ENCODE results near the gene IFIT1. TPM values are rescaled to one million over a fixed set of nuclear protein-coding genes. Genes with fewer than 3 reads are reported as not detected.

IFIT1 gene
- total RNA-seq, 1 experiment from 2014 or later = 3.4 TPM

GRCh38 chr10:89371079-89371478 lies 21.3 kb upstream of the IFIT1 start:
- intact Hi-C loops (cut with micrococcal nuclease; ENCODE audit: unreplicated experiment) = no loop called here
- H3K4me1 ChIP-seq (replicated peaks; ENCODE audit: insufficient read depth) = peaks cover 19% of the 10 kb centered on the region
- ChIA-PET POLR2A (ENCODE audit: unreplicated experiment) (no interaction called here), CTCF (no interaction called here)
- H3K9me2 ChIP-seq (ENCODE audit: insufficient read depth) = no peaks in the 10 kb centered on the region
- no peak for TF ChIP-seq EZH2 (IDR thresholded peaks at IDR 0.05; ENCODE audit: low read depth)
- TF ChIP-seq, protein P1, sequence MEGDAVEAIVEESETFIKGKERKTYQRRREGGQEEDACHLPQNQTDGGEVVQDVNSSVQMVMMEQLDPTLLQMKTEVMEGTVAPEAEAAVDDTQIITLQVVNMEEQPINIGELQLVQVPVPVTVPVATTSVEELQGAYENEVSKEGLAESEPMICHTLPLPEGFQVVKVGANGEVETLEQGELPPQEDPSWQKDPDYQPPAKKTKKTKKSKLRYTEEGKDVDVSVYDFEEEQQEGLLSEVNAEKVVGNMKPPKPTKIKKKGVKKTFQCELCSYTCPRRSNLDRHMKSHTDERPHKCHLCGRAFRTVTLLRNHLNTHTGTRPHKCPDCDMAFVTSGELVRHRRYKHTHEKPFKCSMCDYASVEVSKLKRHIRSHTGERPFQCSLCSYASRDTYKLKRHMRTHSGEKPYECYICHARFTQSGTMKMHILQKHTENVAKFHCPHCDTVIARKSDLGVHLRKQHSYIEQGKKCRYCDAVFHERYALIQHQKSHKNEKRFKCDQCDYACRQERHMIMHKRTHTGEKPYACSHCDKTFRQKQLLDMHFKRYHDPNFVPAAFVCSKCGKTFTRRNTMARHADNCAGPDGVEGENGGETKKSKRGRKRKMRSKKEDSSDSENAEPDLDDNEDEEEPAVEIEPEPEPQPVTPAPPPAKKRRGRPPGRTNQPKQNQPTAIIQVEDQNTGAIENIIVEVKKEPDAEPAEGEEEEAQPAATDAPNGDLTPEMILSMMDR (conservative IDR thresholded peaks at IDR 0.05) = no peak
- no peak for DNase-seq
- H3K4me2 ChIP-seq = no peak overlapping the region
- no peaks in the 10 kb centered on the region for H4K20me1 ChIP-seq (ENCODE audit: insufficient read depth)
- H3K4me3 ChIP-seq = no peak overlapping the region
- H3K9me3 ChIP-seq (ENCODE audit: insufficient read depth, low read depth) = no peaks in the 10 kb centered on the region
- no peaks in the 10 kb centered on the region for H3K36me3 ChIP-seq (ENCODE audit: low read depth)
- no peaks in the 10 kb centered on the region for H3K79me2 ChIP-seq (ENCODE audit: low read depth)
- H2AFZ ChIP-seq = no peak overlapping the region
- no peaks in the 10 kb centered on the region for H3K27me3 ChIP-seq (ENCODE audit: insufficient read depth, low read depth)
- BruUV-seq (replicated peaks) = no TSS peak
- H3F3A ChIP-seq (ENCODE audit: insufficient read depth, low read depth) = peaks cover 9% of the 10 kb centered on the region; the same call in 1 of the 2 replicates
- H3K27ac ChIP-seq = no peak overlapping the region

GRCh38 chr10:89371987-89372386 lies 20.4 kb upstream of the IFIT1 start:
- intact Hi-C loops (cut with micrococcal nuclease; ENCODE audit: unreplicated experiment) = no loop called here
- Histone ChIP-seq H3K9me2 (ENCODE audit: insufficient read depth) (no peaks in the 10 kb centered on the region), H2AFZ (no peak overlapping the region), H3K4me1 (replicated peaks; ENCODE audit: insufficient read depth) (peaks cover 19% of the 10 kb centered on the region), H3K27ac (no peak overlapping the region), H3K9me3 (ENCODE audit: insufficient read depth, low read depth) (no peaks in the 10 kb centered on the region), H3K4me3 (no peak overlapping the region), H3K4me2 (no peak overlapping the region), H3F3A (ENCODE audit: insufficient read depth, low read depth) (peaks cover 9% of the 10 kb centered on the region; the same call in 1 of the 2 replicates), H3K79me2 (ENCODE audit: low read depth) (no peaks in the 10 kb centered on the region), H3K36me3 (ENCODE audit: low read depth) (no peaks in the 10 kb centered on the region), H3K27me3 (ENCODE audit: insufficient read depth, low read depth) (no peaks in the 10 kb centered on the region), H4K20me1 (ENCODE audit: insufficient read depth) (no peaks in the 10 kb centered on the region)
- POLR2A ChIA-PET (ENCODE audit: unreplicated experiment) = interaction anchor here (0.7 kb wide), 1 partner anchor 26 kb away, joined by 4 read pairs; no protein-coding TSS in a partner anchor
- no peak for DNase-seq
- TF ChIP-seq, protein P1 (conservative IDR thresholded peaks at IDR 0.05) = no peak
- TF ChIP-seq EZH2 (IDR thresholded peaks at IDR 0.05; ENCODE audit: low read depth) = no peak
- CTCF ChIA-PET = no interaction called here
- no TSS peak for BruUV-seq (replicated peaks)

DNA sequence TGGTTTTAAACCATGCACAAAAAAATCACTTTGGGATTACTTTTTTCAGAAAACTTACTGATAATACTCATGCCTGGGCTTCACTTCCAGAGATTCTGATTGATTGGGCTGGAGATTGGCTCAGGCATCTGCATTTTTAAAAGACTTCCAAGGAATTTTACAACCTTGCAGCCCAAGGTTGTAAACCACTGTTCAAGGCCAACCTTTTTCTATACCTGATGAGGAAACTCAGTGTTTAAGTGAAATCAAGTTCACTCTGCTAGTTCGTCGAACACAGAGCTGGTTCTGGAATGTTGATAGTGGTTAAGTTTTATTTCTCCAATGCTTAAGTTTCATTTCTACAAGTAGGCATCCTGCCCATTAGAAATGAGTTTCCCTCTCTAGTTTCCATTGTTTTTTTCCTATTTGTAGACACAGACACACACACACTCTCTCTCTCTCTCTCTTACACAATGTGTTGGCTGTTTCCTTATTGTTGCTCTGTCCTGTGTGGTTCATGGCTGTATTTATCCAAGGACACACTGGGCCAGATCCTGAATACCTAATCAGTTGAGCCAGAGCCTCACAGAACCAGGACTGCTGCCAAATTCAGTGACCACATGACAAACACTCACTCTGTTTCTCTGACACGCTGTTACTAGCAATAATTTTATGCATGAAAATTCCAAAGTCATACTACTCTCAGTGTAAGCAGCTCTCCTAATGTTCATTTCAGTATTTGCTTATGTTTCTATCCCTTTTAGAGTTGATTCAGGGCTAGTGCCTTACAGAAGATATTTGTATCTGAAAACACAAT lies 18.3 kb upstream of the IFIT1 start:
- peak; percentile 47 to 75 for DNase-seq
- Histone ChIP-seq H2AFZ (0 out of 2 replicates have a peak overlapping the region, but pooled peaks have one; percentile 52), H3K4me3 (no peak overlapping the region), H4K20me1 (ENCODE audit: insufficient read depth) (no peaks in the 10 kb centered on the region), H3K27ac (peak overlapping the region; percentile 61), H3F3A (ENCODE audit: insufficient read depth, low read depth) (peaks cover 9% of the 10 kb centered on the region; the same call in 1 of the 2 replicates), H3K9me3 (ENCODE audit: insufficient read depth, low read depth) (no peaks in the 10 kb centered on the region), H3K4me1 (replicated peaks; ENCODE audit: insufficient read depth) (peaks cover 19% of the 10 kb centered on the region), H3K36me3 (ENCODE audit: low read depth) (no peaks in the 10 kb centered on the region), H3K9me2 (ENCODE audit: insufficient read depth) (no peaks in the 10 kb centered on the region), H3K4me2 (peak overlapping the region; percentile 26), H3K27me3 (ENCODE audit: insufficient read depth, low read depth) (no peaks in the 10 kb centered on the region), H3K79me2 (ENCODE audit: low read depth) (no peaks in the 10 kb centered on the region)
- POLR2A ChIA-PET (ENCODE audit: unreplicated experiment) = no interaction called here
- CTCF ChIA-PET = no interaction called here
- no TSS peak for BruUV-seq (replicated peaks)
- intact Hi-C loops (cut with micrococcal nuclease; ENCODE audit: unreplicated experiment) = no loop called here
- TF ChIP-seq, protein P1 (conservative IDR thresholded peaks at IDR 0.05) = no peak

Measured in PC-9 (cell line).